IMR-90 (cell line): ENCODE data around the gene DPP8. TPM values are rescaled to one million over a fixed set of nuclear protein-coding genes. Genes with fewer than 3 reads are reported as not detected.

ENCODE experiments used
- ATAC-seq: fragments of 200-7000 bp; cut with Tn5 transposase; 2 replicates; pipeline ENCODE4 v1.9.1; 2020; ENCODE audit warnings: low read depth, mild to moderate bottlenecking, moderate library complexity
- BruUV-seq: library from RNA; stranded (reverse); fragments of 400-500 nt; replicated peaks from 2 replicates; lab custom pipeline; 2021; lab: Mats Ljungman, UMichigan
- CTCF ChIA-PET: fragments of 300-600 bp; formaldehyde crosslinking; extraction: SDS; loops from one replicate; lab custom pipeline; 2021; ENCODE audit warnings: antibody characterized with exemption; lab: Yijun Ruan, JAX
- POLR2A ChIA-PET: fragments of 300-600 bp; sonication (Branson Sonifier 250); formaldehyde crosslinking; loops from one replicate; lab custom pipeline; 2022; ENCODE audit warnings: antibody characterized with exemption; ENCODE audit not compliant: unreplicated experiment; lab: Charles Lee
- DNase-seq: peaks from one replicate; pipeline ENCODE4 v3.0.0; 2013
- H2AFZ ChIP-seq: replicated peaks from 2 replicates; pipeline ENCODE3; 2013; ENCODE audit warnings: low read length, mild to moderate bottlenecking; ENCODE audit not compliant: poor library complexity
- H2AK5ac ChIP-seq: 2 replicates; pipeline ENCODE4 v1.6.1; 2013; ENCODE audit warnings: low read depth, low read length, inconsistent platforms
- H2AK9ac ChIP-seq: replicated peaks from 2 replicates; pipeline ENCODE3; 2013; ENCODE audit warnings: mild to moderate bottlenecking, low read depth, low read length, moderate library complexity; ENCODE audit not compliant: poor library complexity
- H2BK120ac ChIP-seq: 2 replicates; pipeline ENCODE4 v1.6.1; 2013; ENCODE audit warnings: low read depth, low read length, inconsistent platforms
- H2BK15ac ChIP-seq: 3 replicates; pipeline ENCODE4 v1.6.1; 2013; ENCODE audit warnings: low read depth, low read length, inconsistent platforms
- H2BK20ac ChIP-seq: 2 replicates; pipeline ENCODE4 v1.6.1; 2013; ENCODE audit warnings: low read depth, mild to moderate bottlenecking, inconsistent platforms, low read length, moderate library complexity
- H2BK5ac ChIP-seq: 2 replicates; pipeline ENCODE4 v1.6.1; 2013; ENCODE audit warnings: mild to moderate bottlenecking, low read depth, low read length, inconsistent platforms; ENCODE audit not compliant: poor library complexity, severe bottlenecking
- H3K14ac ChIP-seq: replicated peaks from 2 replicates; pipeline ENCODE4 v1.6.1; 2013; ENCODE audit warnings: low read depth, low read length, inconsistent platforms
- H3K18ac ChIP-seq: 2 replicates; pipeline ENCODE4 v1.6.1; 2013; ENCODE audit warnings: low read depth, low read length, control low read depth
- H3K23ac ChIP-seq: 2 replicates; pipeline ENCODE4 v1.6.1; 2013; ENCODE audit warnings: low read depth, low read length, inconsistent platforms
- H3K27ac ChIP-seq: 2 replicates; pipeline ENCODE4 v1.5.1; 2013; ENCODE audit warnings: mild to moderate bottlenecking, control low read depth, low read length; ENCODE audit not compliant: insufficient read depth
- H3K27me3 ChIP-seq: 2 replicates; pipeline ENCODE4 v1.6.1; 2013; ENCODE audit warnings: low read length; ENCODE audit not compliant: control insufficient read depth, insufficient read depth
- H3K36me3 ChIP-seq: 2 replicates; pipeline ENCODE4 v1.6.1; 2013; ENCODE audit warnings: low read length, mixed read lengths; ENCODE audit not compliant: control insufficient read depth, insufficient read depth
- H3K4ac ChIP-seq: 2 replicates; pipeline ENCODE4 v1.6.1; 2013; ENCODE audit warnings: low read depth, low read length, inconsistent platforms
- H3K4me1 ChIP-seq: 2 replicates; pipeline ENCODE4 v1.6.1; 2013; ENCODE audit warnings: low read length, mixed read lengths; ENCODE audit not compliant: control insufficient read depth, insufficient read depth
- H3K4me2 ChIP-seq: 2 replicates; pipeline ENCODE4 v1.6.1; 2013; ENCODE audit warnings: low read depth, mild to moderate bottlenecking, control low read depth, low read length, moderate library complexity
- H3K4me3 ChIP-seq: 2 replicates; pipeline ENCODE4 v1.5.1; 2013; ENCODE audit warnings: low read depth, mild to moderate bottlenecking, control low read depth, low read length, moderate library complexity; ENCODE audit not compliant: insufficient read depth
- H3K56ac ChIP-seq: 2 replicates; pipeline ENCODE4 v1.6.1; 2013; ENCODE audit warnings: low read length, inconsistent platforms; ENCODE audit not compliant: insufficient read depth; ENCODE audit errors: extremely low read depth
- H3K79me1 ChIP-seq, 2 experiments: 2 replicates each; pipeline ENCODE4 v1.6.1; 2013; ENCODE audit warnings: low read length in 2 of 2, inconsistent platforms in 1 of 2, low read depth in 1 of 2
- H3K9ac ChIP-seq: 2 replicates; pipeline ENCODE4 v1.6.1; 2013; ENCODE audit warnings: low read depth, low read length, control low read depth
- H3K9me1 ChIP-seq: 2 replicates; pipeline ENCODE4 v1.6.1; 2013; ENCODE audit warnings: low read length, inconsistent platforms; ENCODE audit not compliant: insufficient read depth
- H3K9me3 ChIP-seq: 2 replicates; pipeline ENCODE4 v1.6.1; 2013; ENCODE audit warnings: low read length; ENCODE audit not compliant: control insufficient read depth, insufficient read depth
- H4K20me1 ChIP-seq: 2 replicates; pipeline ENCODE4 v1.6.1; 2013; ENCODE audit warnings: low read length, inconsistent platforms; ENCODE audit not compliant: insufficient read depth
- H4K5ac ChIP-seq: 2 replicates; pipeline ENCODE4 v1.6.1; 2013; ENCODE audit warnings: mild to moderate bottlenecking, low read depth, low read length, control low read depth
- H4K8ac ChIP-seq, 2 experiments: 2 replicates each; pipeline ENCODE4 v1.6.1; 2013; ENCODE audit warnings: low read depth in 2 of 2, low read length in 2 of 2, control low read depth in 1 of 2, inconsistent platforms in 1 of 2
- H4K91ac ChIP-seq: 2 replicates; pipeline ENCODE4 v1.6.1; 2013; ENCODE audit warnings: low read depth, low read length, inconsistent platforms; ENCODE audit not compliant: insufficient read depth
- BHLHE40 ChIP-seq: fragments of 150-350 bp; IDR thresholded peaks from 2 replicates; pipeline ENCODE4 v1.6.1; 2016; ENCODE audit warnings: mild to moderate bottlenecking, low read depth, low read length
- CEBPB ChIP-seq: IDR thresholded peaks from 2 replicates; pipeline ENCODE4 v1.6.1; 2012; ENCODE audit warnings: low read depth, low read length, improper control_type of control experiment
- CHD1 ChIP-seq: IDR thresholded peaks from 2 replicates; pipeline ENCODE4 v1.6.1; 2012; ENCODE audit warnings: low read depth, low read length, improper control_type of control experiment
- FOS ChIP-seq: fragments of 150-350 bp; IDR thresholded peaks from 2 replicates; pipeline ENCODE4 v1.6.1; 2016; ENCODE audit warnings: low read depth, low read length
- MAFK ChIP-seq: IDR thresholded peaks from 2 replicates; pipeline ENCODE4 v1.6.1; 2012; ENCODE audit warnings: low read depth, low read length, improper control_type of control experiment
- MAZ ChIP-seq: IDR thresholded peaks from 2 replicates; pipeline ENCODE4 v1.6.1; 2012; ENCODE audit warnings: low read depth, mild to moderate bottlenecking, low read length, improper control_type of control experiment, moderate library complexity, borderline replicate concordance
- MXI1 ChIP-seq: IDR thresholded peaks from 2 replicates; pipeline ENCODE4 v1.6.1; 2012; ENCODE audit warnings: low read depth, mild to moderate bottlenecking, low read length, moderate library complexity, borderline replicate concordance
- NFE2L2 ChIP-seq: fragments of 150-350 bp; IDR thresholded peaks from 2 replicates; pipeline ENCODE4 v1.6.1; 2016; ENCODE audit warnings: low read depth, mild to moderate bottlenecking, low read length
- POLR2A ChIP-seq: IDR thresholded peaks from 2 replicates; pipeline ENCODE4 v1.6.1; 2012; ENCODE audit warnings: mild to moderate bottlenecking, low read depth, low read length
- RAD21 ChIP-seq: IDR thresholded peaks from 2 replicates; pipeline ENCODE4 v1.6.1; 2012; ENCODE audit warnings: low read length, improper control_type of control experiment
- RCOR1 ChIP-seq: IDR thresholded peaks from 2 replicates; pipeline ENCODE4 v1.6.1; 2012; ENCODE audit warnings: mild to moderate bottlenecking, low read length, improper control_type of control experiment; ENCODE audit not compliant: insufficient replicate concordance
- RFX5 ChIP-seq: IDR thresholded peaks from 2 replicates; pipeline ENCODE4 v1.8.0; 2012; ENCODE audit warnings: low read depth, mild to moderate bottlenecking, low read length, moderate library complexity
- SMC3 ChIP-seq: fragments of 150-350 bp; IDR thresholded peaks from 2 replicates; pipeline ENCODE4 v1.6.1; 2016; ENCODE audit warnings: low read depth, mild to moderate bottlenecking, antibody characterized with exemption, low read length, moderate library complexity
- WGBS, 2 experiments: methylation state at CpG; one replicate each; pipeline versions ENCODE4 v1.1.5 to v1.1.7; 2013; ENCODE audit warnings: missing lambda C conversion rate in 2 of 2; ENCODE audit not compliant: insufficient read length in 1 of 2; ENCODE audit errors: extremely low coverage in 2 of 2; 5-methylcytosine and 5-hydroxymethylcytosine counted together
- dilution Hi-C: fragments of 300-500 bp; cut with HindIII; formaldehyde crosslinking; loops from one replicate; pipeline ENCODE4 v1.14.3; 2018; ENCODE audit warnings: low sequenced_read_pairs; ENCODE audit not compliant: unreplicated experiment
- in situ Hi-C: fragments of 300-500 bp; cut with MboI; formaldehyde crosslinking; loops from 3 replicates; pipeline ENCODE4 v1.14.3; 2019; ENCODE audit warnings: low sequenced_read_pairs, inconsistent platforms, mixed read lengths
- intact Hi-C: fragments of 100-400 bp; cut with micrococcal nuclease; formaldehyde crosslinking; loops from 2 replicates; pipeline ENCODE4 v1.10.0; 2022
- polyA plus RNA-seq, 3 experiments: library from polyadenylated mRNA; depleted of rRNA; stranded (reverse); fragments of >200 nt; gene quantifications; 2 replicates each; pipeline ENCODE4 v1.2.3, GENCODE V29; 2012; ENCODE audit warnings: low replicate concordance in 1 of 3
- total RNA-seq: library from RNA; depleted of rRNA; stranded (reverse); fragments of >200 nt; gene quantifications from 2 replicates; pipeline ENCODE4 v1.2.3, GENCODE V29; 2012
- TF ChIP-seq, protein P1 (sequence below): conservative IDR thresholded peaks from 2 replicates; pipeline ENCODE4 v1.5.1; 2012; ENCODE audit warnings: mild to moderate bottlenecking, low read depth, low read length, improper control_type of control experiment
- TF ChIP-seq, protein P2 (sequence below): fragments of 150-350 bp; IDR thresholded peaks from 2 replicates; pipeline ENCODE4 v1.6.1; 2017; ENCODE audit warnings: mild to moderate bottlenecking, antibody characterized with exemption, low read length, low read depth
- TF ChIP-seq, protein P3 (sequence below): fragments of 150-350 bp; IDR thresholded peaks from 2 replicates; pipeline ENCODE4 v1.6.1; 2016; ENCODE audit warnings: low read depth, mild to moderate bottlenecking, low read length, moderate library complexity, borderline replicate concordance

Gene DPP8
- total and polyA plus RNA-seq, 2 of the 4 experiments (the other 2 are of a cell fraction) = 10.7 to 29.4 TPM

DNA sequence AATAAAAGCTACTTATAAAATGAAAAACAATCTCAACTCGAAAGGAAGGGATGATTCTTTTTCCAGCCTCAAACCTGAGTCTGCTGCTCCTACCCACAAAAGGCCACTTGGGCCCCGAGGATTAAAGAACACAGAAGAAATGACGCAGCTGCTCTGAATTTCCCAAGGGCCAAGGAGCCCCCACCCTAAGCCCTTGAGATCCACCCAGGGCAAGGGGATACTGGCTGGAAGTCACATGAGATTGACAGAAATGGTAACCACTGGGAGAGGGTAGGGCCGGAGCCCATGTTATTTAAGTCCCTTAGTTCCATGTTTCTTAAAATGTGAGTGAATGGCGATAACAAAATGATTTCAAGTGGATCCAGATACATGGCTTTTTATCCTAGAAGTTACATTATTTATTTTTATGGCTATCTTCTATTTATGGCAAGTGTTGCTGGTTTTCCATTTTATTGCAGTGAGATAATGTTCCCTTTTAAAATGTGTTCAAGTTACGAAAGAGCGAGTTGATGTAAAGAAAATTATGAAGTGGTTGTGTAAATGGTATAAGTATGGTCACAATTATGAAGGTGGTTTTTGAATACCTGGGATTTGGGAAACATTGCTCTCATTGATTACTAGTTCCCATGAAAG, 111.6 kb downstream of the DPP8 start:
- no peak overlapping the region for H3K14ac ChIP-seq
- no peaks in the 10 kb centered on the region for H4K20me1 ChIP-seq
- CTCF ChIA-PET = interaction anchor here (0.9 kb wide), 1 partner anchor 20 kb away, joined by 3 read pairs; no protein-coding TSS in a partner anchor
- H3K27ac ChIP-seq = no peak overlapping the region
- DNase-seq (no peak), ATAC-seq (no peak)
- H3K4me3 ChIP-seq = no peak overlapping the region
- 20 to 100% methylated on average over 1 to 2 of the region's 7 CpGs for WGBS, 2 experiments
- no peak overlapping the region for H2BK20ac ChIP-seq
- H3K4me2 ChIP-seq = no peak overlapping the region
- no peak overlapping the region for H2BK120ac ChIP-seq
- peaks cover 12% of the 10 kb centered on the region for H3K9me1 ChIP-seq
- H3K36me3 ChIP-seq = no peaks in the 10 kb centered on the region
- H3K23ac ChIP-seq = no peak overlapping the region
- H2BK5ac ChIP-seq = no peak overlapping the region
- no peak overlapping the region for H2AK5ac ChIP-seq
- in situ Hi-C loops (no loop called here), intact Hi-C loops (loop anchor here (5.0 kb wide), 1 partner anchor 171 kb away; no protein-coding TSS in a partner anchor), dilution Hi-C loops (no loop called here)
- H4K5ac ChIP-seq = no peak overlapping the region
- no peak overlapping the region for H4K8ac ChIP-seq
- no peak overlapping the region for H3K9ac ChIP-seq
- peaks cover 5% of the 10 kb centered on the region; the same call in 1 of the 2 replicates for H3K27me3 ChIP-seq
- no TSS peak for BruUV-seq
- H3K9me3 ChIP-seq = no peaks in the 10 kb centered on the region
- H3K56ac ChIP-seq = no peak overlapping the region
- no peak overlapping the region for H2AK9ac ChIP-seq
- H4K91ac ChIP-seq = no peak overlapping the region
- POLR2A ChIA-PET = interaction anchor here (0.6 kb wide), 1 partner anchor 386 kb away, joined by 3 read pairs; the partner anchor contains the start of gene DENND4A
- TF ChIP-seq, protein P1, sequence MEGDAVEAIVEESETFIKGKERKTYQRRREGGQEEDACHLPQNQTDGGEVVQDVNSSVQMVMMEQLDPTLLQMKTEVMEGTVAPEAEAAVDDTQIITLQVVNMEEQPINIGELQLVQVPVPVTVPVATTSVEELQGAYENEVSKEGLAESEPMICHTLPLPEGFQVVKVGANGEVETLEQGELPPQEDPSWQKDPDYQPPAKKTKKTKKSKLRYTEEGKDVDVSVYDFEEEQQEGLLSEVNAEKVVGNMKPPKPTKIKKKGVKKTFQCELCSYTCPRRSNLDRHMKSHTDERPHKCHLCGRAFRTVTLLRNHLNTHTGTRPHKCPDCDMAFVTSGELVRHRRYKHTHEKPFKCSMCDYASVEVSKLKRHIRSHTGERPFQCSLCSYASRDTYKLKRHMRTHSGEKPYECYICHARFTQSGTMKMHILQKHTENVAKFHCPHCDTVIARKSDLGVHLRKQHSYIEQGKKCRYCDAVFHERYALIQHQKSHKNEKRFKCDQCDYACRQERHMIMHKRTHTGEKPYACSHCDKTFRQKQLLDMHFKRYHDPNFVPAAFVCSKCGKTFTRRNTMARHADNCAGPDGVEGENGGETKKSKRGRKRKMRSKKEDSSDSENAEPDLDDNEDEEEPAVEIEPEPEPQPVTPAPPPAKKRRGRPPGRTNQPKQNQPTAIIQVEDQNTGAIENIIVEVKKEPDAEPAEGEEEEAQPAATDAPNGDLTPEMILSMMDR = no peak
- no peak for TF ChIP-seq MAFK
- no peak for TF ChIP-seq RAD21
- no peak for TF ChIP-seq CEBPB
- TF ChIP-seq BHLHE40 = no peak
- no peak for TF ChIP-seq SMC3
- TF ChIP-seq MAZ = no peak
- no peak for TF ChIP-seq RCOR1
- TF ChIP-seq, protein P2, sequence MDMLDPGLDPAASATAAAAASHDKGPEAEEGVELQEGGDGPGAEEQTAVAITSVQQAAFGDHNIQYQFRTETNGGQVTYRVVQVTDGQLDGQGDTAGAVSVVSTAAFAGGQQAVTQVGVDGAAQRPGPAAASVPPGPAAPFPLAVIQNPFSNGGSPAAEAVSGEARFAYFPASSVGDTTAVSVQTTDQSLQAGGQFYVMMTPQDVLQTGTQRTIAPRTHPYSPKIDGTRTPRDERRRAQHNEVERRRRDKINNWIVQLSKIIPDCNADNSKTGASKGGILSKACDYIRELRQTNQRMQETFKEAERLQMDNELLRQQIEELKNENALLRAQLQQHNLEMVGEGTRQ = no peak
- TF ChIP-seq FOS = no peak
- TF ChIP-seq CHD1 = no peak
- TF ChIP-seq, protein P3, sequence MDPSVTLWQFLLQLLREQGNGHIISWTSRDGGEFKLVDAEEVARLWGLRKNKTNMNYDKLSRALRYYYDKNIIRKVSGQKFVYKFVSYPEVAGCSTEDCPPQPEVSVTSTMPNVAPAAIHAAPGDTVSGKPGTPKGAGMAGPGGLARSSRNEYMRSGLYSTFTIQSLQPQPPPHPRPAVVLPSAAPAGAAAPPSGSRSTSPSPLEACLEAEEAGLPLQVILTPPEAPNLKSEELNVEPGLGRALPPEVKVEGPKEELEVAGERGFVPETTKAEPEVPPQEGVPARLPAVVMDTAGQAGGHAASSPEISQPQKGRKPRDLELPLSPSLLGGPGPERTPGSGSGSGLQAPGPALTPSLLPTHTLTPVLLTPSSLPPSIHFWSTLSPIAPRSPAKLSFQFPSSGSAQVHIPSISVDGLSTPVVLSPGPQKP = no peak
- no peak for TF ChIP-seq MXI1
- no peak for TF ChIP-seq POLR2A
- no peak for TF ChIP-seq NFE2L2
- TF ChIP-seq RFX5 = no peak
- H3K18ac ChIP-seq = no peak overlapping the region
- H3K79me1 ChIP-seq = no peaks in the 10 kb centered on the region
- no peak overlapping the region for H2BK15ac ChIP-seq
- H3K4me1 ChIP-seq = peaks cover 5% of the 10 kb centered on the region
- H3K4ac ChIP-seq = no peak overlapping the region
- H2AFZ ChIP-seq = no peak overlapping the region
